Activated CD8-positive, alpha-beta memory T cell treated with anti-CD3 and anti-CD28 coated beads for 24 hours (primary cell): ENCODE data around the gene HOXB1.

Experiments used
- DNase-seq: peaks from one replicate; pipeline ENCODE4 v3.0.0-alpha.2; 2020

HOXB1 gene

DNA sequence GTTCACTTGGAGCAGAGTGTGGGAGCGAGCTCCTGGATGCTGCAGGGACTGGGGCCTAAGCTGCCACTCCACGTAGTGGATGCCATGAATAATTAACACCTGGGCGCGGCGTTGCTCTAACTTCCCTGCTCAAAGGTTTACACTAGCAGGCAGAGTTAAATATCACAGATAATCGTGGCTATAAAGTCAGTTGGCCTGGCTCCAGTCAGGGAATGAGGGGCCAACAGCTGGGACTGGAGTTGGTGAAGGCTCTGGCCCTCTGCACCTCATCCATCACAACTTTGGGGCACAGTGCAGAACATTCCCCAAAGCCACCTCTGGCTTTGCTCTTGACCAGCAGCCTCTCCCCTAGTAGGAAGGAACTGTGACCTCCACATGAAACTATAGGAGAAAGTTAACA lies 36.4 kb upstream of the HOXB1 start:
- no peak for DNase-seq

DNA sequence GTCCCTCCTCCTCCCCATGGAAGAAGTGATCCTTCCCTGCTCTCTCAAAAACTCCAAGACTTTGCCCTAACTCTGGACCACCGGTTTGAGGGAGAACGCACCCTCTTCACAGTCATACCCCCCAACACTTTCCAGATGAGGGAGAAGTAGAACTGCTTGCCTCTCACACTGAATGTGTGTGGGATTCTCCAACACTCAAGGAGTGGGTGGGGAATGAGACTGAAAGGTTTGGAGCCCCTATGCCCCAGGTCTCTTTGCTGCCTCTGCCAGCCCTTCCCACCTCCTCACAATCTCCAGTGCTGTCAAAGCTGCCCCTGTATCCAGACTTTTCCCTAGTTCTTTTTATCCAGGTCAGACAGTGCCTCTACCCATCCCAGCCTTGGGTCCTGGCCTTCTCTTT lies 35.9 kb upstream of the HOXB1 start:
- no peak for DNase-seq

DNA sequence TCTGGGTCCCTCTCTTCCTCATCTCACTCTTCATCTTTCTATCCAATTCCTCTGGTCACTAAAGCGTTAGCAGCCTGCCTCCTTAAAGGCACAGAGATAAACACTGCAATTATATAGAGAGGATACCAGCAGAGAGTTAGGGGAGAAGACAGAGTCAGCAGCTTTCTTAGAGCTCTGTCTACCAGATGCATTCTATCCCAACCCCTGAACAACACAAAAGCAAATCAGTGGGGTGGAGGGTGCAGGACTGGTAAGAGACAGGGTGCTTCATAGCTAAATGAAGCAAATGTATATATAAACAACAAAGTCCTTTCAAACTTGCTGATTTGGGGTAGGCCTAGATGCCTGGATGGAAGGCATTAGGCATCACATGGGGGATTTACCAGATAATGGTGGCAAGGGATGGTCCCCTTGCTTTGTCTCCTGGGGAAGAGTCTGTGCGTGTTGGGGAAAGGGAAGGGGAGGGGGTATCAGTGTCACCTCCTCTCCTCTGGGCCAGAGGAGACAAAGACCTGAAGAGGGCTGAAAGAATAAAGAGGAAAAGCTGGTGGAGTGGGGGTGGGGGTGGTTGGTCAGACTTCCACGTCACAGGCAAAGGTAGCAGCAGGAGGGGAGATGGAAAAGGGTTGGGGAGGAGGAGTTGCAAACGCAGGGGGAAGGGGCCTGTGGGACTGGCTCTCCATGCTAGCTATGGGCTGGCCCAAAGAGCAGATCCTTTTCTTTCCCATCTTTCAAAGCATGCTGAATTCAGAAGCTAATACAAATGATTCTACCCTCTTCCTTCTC lies 35.3 kb upstream of the HOXB1 start:
- DNase-seq, result no peak

DNA sequence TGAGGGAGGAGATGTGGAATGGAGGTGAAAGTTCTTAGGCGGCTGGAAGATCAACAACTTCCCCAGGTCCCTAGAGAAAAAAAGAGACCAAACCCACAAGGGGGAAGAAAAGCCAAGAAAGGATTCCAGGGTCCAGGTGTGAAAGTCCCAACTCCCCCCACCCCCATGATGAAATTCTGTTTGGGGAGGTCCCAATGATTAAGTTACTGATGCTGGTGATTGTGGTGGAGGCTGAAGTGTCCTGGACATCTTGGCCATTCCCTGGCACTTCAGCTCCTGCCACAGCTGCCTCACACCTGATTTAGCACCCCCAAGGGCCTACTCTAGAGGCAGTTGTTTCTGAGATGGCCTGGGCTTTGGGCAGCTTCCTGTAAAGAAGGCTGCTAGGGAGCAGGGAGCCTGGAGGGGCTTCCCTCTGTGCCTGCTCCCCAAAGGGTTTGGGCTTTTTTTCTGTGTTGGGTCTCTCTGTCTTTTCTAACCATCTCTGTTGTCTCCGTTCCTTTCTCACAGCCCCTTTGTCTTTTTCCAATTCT lies 34.3 kb upstream of the HOXB1 start:
- no peak for DNase-seq

DNA sequence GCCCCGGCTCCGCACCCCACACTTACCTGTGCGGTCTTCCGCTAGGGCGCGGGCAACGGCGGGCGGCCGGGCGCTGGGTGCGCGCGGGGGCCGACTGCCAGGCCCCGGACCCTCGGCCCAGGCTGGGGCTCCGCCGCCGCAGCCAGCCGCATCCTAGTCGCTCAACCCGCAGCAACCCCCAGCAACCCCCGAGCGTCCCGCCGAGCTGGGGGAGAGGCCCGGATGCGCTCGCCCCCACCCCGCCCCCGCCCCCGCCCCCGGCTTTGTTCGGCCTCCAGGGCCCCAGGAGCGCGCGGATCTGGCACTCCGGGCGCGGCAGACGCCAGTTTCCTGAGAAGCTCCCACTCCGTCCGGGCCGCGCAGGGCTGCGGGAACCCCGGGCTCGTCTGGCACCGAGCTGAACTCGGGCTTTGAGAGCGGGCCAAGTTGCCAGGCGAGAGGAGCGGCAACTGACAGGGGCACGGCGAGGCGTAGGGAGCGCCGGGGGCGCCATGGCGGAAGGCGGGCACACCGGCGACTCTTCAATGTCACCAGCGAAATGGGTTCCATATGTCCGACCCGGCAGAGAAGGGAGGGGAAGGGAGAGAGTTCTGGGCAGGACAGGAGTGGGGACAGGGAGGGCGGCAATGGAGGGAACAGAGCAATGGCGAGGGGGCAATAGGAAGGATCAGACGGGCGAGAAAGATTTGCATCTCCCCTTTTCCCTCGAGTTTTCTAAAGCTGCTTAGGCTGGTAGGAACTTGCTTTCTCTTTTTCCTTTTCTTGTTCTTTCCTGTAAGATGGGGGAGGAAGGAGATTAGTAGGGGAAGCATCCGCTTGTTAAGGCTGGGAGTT lies 33.6 kb upstream of the HOXB1 start:
- no peak for DNase-seq

DNA sequence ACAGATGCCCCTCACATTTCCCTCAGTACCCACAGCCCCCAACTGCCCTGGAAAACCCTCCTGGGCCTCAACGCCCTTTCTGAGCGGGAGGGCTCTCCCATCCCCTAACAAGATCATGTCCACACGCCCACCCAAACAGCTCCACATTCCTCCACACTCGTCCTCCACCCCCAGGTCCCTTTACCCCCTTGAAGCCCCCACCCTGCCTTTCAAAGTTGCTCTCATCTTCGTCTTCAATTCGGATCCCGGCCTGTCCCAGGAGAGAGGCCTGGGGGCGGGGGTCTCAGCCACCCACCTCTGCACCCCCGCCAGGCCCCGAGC lies 33.0 kb upstream of the HOXB1 start:
- no peak for DNase-seq

DNA sequence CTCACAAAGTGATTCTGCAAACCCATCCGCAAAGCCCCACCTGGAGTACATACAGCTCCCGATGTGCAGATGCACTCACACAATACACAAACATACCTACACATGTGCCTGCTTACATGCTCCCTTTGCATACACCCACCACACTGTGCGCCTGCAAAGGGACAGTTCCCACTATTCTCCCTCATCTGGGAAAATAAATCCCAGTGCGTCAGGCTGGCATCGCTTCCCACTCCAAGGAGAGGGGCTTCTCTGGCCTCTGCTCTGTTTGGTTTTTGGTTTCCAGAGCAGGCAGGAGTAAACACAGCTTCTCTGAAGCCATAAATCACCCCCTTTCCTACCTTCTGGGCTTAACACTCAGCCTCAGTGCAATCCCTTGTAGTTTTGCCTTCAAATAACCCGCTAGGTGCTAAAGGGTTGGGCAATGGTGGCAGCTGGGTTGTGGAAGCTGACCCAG lies 32.6 kb upstream of the HOXB1 start:
- no peak for DNase-seq

DNA sequence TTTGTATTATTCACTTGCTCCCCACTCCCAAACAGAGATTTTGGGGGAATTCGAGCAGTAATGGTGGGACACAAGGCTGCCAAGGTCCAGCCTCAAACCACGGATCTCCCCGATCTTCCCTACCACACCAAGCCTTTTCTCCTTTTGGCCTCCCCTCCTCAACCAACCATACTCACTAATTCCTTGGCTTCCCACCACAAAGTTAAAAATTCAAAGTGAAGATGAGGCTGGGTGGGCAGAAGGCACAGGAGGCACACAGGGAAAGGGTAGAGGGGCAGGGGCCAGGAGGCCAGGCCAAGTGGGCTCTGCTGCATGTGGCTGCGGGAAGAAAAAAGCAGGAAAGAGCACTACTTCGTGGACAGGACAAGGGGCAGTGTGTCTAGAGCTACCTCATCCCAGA lies 32.1 kb upstream of the HOXB1 start:
- DNase-seq, result no peak

DNA sequence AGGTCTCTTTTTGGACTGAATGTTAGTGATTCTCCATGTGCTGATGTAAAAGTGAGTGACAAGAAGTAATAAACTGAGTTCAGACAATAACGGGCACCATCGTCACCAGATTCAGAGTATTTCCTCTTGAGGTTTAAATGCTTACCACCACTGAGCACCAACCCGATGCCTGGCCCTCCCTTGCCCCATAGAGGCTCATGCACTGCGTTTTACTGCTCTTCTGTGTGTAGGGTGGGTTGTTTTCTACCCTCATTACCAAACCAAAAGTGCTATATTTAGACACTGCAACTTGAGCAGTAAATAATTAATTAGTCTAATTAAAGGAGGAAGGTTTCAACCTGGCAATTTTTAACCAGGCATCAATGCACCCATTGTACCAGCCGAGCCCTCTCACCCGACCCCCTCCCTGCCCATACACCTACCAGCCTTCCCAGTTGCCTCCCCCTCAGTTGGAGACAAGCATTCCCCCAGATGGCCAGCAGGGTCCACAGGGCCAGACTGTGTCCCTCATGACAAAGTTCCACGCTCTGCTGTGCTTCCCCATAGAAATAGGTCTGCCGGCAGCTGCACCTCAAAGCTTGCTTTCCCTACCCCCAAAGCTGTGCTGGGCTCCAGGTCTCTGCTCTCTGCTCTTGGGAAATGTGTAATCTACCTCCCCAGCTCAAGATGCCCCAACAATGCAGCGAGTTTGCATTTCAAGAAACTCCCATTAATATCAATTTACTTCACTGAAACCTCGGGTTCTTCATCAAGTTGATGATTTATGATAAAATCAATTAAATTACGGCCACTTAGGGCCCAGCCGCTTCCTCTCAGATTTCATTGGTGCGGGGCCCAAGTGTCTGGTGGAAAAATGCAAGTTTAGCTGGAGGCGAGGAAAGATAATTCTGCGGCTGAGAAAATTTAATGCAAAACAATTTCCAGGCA lies 31.3 kb upstream of the HOXB1 start:
- DNase-seq, result no peak

DNA sequence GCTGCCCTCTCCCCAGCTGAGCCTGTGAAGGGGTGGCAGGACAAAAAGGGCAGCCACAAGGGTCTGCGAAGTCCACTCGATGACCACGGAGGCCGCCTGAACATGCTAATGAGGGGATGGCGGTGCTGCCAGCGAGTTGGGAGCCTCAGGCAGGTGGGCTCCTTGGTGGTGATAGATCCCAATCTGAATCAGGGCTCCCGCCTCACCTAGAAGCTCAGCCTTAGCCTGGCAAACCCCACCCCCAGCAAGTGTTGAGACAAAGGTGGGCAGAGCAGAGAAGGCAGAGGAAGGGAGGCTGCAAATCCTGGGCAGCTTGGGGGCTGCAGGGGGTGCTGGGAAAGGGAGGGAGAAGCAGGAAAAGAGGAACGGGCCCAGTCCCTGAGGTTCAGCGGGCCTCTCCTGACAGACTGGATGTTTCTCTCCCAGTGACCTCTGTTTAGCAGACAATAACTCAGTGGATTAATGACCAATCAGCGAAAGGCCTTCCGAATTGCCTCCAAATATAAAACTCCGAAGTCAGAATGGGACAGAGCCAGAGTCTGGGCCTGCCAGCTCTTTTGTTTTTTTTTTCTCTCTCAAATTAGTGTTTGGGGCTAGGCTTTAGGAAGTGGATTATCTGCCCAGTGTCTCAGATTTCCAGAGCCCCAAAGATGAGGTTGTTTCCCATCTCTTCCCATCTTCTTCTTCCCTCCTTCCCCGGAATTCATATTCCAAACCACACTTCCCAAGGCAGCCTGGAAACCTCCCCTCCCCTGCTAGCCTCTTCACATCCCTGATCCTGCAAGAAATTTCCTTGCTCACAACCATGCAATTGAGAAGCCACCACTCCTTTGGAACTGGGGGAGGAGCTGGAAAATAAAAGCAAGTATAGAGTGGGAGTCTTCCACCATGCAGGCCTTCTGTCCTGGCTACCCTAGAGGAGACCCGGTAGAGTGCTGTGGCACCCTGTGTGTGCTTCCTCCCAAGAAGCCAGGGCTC lies 29.3 kb upstream of the HOXB1 start:
- DNase-seq, result no peak

DNA sequence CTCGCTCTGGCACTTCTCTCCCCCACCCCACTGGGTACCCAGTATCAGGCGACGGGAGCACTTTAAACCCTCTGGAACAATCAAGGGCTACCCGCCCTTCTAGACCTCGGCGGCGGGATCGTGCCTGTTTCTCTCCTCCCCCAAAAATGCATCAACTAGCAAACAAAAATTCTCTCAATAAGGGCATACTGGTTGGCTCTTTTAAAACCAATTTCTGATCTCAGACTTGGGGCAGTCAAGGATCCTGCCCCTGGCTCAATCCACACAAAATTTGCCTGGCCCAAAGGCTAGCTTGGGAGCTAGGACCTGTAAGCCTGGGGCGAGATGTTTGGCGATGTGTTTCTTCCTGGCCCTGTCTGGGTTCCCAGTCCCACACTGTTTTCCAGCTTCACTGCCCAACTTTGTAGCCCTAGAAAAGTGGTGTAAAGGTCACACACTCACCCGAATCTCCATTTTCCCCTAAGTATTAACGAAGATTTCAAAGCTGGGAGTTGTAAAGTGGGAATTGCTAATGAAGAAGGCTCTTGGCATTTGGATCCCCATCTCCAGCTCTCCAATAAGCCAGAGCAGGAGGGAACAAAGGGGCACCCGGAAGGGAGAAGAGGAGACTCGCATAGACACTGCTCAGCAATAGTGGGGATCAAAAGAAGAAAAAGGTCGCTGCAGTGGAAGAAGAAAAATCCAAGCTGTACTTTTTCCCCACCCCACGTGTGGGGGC lies 28.5 kb upstream of the HOXB1 start:
- DNase-seq, result no peak

DNA sequence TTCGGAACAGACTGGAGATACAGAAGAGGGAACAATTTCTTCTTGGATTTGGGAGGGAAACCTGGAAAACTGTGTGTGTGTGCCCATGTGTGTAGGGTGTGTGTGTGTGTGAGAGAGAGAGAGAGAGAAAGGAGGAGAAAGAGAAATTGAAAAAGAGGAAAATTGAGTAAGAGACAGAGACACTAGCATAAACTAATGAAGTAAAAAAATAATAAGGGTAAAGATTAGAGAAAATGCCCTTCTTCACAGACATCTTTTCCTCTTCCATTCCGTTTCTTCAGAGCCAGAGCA lies 28.0 kb upstream of the HOXB1 start:
- DNase-seq, result no peak

DNA sequence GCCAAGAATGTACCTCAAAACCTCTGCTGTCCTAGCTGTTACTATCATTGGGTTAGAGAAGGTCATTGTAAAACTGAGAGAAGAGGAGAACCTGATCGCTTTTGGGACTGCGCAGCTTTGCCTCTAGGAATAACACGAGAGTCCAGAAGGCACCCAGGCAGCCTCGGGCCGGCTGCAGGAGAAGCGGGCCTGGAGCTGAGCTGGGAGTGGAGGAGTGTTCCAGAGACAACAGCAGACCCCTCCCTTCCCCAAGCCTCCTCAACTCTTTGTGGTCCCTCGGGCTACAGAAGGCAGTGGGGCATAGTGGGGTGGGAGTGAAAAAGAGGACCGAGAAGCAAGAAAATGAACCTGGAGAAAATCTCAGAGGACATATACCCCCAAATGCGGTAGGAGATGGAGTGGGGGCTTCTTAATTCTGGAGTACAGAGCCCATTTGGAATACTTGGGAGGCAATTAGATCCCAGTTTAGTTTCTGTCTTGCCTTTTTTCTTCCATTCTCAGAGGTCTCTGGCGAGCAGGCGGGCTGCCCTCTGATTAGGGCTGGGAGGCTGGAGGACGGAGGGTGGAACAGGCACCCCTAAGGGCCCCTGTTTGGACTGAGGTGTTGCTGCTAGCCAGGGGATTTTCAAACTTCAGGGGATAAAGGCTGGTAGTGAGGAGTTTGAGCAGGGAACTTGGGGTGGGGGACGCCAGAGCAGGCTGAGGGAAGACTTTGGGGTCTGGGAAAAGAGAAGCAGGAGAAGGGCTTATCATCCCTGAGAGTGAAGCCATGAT lies 27.4 kb upstream of the HOXB1 start:
- DNase-seq, result no peak

DNA sequence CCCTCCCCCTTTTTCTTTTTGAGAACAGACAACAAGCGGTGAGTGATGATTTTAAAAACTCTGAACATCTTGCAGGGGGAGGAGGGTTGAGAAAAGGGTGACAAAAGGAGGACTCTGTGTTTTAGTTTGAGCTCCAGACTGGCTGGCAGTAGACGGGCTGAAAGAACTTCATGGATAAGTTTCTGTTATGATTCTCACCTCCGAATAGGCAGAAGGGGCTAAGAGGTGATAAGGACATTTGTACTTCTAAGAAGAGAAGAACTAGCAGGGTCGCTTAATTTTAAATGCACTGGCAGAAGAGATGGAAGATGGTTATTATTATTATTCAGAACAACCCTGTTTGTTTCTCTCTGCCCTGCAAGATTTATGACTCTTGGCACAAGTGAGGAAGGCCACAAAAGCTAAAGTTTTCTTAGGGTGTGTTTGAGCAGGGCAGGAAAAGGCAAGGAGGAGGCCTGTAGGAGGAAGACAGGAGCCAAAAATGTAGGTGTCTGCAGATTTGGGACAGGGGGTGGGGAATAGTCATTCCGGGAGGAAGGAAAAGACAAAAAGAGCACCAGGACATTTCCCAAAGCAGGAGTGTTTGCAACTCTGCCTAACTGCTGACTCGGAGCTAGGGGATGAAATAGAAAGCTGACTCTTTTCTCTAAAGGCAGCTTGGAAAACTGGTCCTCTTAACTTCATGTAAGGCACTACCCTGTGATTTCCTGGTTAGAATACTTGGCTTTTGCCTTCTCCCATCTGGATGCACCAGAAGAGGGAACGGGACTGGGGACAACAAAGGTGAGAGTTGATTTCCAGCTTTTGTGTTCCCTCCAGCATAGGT lies 26.0 kb upstream of the HOXB1 start:
- DNase-seq, result no peak

DNA sequence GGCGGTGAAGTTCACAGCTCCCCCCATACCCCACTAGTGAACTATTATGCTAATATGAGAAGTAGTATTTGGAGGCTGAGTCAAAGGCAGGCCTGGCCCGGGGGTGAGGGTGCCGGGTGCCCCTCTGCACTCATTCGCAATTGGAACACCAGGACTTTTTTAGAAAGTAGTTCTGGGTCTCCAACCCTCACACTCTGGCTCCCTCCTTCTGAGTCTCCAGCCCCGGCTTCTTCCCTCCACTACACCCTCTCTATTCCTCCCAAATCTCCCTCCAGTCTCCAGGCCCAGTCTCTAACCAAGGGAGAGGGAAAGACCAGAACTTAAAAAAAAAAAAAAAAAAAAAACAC lies 25.4 kb upstream of the HOXB1 start:
- DNase-seq, result no peak

DNA sequence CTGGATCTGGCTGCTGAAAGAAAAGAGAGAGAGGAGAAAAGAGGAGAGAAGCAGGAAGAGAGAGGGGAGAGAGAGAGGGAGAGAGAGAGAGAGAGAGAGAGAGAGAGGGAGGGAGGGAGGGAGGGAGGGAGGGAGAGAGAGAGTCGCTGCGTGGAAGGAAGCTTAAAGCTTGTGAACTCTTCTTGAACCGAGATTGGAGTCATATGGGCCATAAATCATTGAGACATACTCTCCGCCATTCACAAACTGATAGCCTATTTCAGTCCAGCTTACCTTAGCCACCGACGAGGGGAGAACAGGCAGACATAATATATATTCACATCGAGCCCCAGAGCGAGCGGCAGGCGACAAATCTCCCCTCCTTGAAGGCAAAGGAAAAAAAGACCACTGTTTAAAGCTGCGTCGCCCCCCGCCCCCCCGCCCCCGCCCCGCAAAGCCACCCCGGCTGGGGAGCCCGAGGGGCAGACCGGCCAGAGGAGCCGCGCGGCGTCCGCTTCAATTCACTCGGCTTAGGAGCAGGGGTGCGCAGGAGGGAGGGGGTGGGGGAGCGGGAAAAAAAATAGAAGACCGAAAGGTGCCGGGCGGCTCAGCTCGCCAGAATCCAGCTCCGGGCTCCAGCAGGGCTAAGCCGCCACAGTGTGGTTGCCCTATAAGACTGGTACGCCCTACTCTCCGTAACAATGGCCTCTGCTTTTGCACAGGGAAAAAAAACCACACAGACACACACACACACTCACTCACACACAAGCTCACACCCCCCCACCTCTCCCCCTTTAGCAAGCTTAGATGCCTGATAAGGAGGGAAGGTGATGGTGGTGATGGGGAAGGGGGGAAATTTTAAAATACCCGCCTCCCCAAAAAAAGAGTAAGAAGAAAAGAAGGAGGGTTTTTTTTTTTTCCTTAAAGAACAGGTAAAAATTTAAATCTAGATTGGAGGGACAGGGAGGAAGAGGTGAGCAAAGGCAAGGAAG lies 24.7 kb upstream of the HOXB1 start:
- DNase-seq, result no peak

DNA sequence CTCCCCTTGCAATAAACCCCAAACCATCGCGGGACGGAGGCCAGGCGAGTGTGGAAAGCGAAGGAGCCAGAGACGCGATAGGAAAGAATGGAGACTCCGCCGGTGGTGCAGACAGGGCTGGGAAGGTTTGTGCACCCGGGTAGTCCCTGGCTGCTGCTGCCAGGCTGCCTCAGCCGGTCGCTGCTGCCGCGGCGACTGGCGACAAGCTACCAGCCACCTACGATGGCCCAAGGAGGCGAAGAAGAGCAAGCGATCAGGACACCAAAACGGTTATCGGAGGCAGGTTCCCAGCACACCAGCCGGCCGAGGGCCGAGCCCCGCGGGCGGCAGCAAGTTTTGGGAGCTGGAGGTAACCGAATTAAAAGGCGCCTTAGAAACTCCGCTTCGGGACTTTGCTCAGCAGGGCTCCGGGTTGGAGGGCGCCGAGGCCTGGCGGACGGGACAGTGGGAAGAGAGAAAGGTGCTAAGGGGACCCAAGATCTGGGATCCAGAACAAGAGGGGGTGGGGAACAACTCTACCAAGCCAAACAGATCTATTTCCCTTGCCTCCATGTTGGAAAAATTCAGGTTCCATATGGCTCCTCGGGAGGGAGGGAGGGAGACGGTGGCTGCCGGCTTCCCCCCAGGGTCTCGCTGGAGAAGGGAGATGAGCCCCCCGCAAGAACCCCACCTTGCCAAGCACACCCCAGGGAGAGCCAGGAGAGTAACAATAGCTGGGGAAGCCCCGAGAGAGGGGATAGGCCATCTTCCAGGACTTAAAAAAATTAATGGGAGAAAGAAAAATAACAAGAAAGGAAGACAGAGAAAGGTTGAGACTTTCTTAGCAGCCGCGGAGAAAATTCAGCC lies 23.8 kb upstream of the HOXB1 start:
- DNase-seq, result no peak

DNA sequence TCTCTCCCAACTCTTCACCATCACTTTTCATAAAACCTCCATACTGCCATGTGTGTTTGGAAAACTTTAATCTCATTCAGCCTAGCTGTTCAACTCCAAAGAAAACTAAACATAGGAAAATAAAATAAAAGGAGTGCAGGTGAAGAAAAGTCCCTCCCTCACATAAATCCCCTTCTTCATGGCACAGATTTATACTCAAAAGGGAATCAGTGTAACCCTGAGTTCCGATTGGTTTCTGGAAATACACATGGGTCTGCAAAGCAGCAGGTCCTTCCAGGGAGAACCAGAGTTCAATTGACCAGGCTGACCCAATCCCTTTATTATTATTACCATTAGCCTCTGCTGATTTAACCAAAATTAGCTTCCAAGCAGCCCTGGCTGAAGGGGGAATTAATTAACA lies 23.0 kb upstream of the HOXB1 start:
- no peak for DNase-seq
